Measurements from ENCODE around the gene NUP153.

DNA sequence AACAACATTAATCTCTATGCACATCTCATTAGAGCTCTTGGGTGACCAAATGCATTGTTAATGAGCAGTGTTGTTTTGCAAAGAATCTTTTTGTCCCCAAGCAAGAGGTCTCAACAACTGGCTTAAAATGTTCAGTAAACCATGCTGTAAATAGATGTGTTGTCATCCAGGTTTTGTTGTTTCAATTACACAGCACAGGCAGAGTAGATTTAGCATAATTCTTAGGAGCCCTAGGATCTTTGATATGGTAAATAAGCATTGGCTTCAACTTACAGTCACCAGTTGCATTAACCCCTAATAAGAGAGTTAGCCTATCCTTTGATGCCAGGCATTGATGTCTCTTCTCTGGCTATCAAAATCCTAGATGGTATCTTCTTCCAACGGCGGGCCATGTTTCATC lies 23.3 kb downstream of the NUP153 start:
- TF ChIP-seq, protein P1, sequence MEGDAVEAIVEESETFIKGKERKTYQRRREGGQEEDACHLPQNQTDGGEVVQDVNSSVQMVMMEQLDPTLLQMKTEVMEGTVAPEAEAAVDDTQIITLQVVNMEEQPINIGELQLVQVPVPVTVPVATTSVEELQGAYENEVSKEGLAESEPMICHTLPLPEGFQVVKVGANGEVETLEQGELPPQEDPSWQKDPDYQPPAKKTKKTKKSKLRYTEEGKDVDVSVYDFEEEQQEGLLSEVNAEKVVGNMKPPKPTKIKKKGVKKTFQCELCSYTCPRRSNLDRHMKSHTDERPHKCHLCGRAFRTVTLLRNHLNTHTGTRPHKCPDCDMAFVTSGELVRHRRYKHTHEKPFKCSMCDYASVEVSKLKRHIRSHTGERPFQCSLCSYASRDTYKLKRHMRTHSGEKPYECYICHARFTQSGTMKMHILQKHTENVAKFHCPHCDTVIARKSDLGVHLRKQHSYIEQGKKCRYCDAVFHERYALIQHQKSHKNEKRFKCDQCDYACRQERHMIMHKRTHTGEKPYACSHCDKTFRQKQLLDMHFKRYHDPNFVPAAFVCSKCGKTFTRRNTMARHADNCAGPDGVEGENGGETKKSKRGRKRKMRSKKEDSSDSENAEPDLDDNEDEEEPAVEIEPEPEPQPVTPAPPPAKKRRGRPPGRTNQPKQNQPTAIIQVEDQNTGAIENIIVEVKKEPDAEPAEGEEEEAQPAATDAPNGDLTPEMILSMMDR (IDR thresholded peaks at IDR 0.05) = no peak
- TF ChIP-seq EZH2 (IDR thresholded peaks at IDR 0.05) = no peak
- no peak for TF ChIP-seq EZH2phosphoT487 (IDR thresholded peaks at IDR 0.05)

Data from neural progenitor cell (in vitro differentiated cells).